ENCODE data around the gene ASB9.
"Not testable (repeated sequence)": the region's sequence is repeated elsewhere in the genome, so short reads cannot be mapped to it uniquely, and the experiment has no call there.

ASB9 gene

DNA sequence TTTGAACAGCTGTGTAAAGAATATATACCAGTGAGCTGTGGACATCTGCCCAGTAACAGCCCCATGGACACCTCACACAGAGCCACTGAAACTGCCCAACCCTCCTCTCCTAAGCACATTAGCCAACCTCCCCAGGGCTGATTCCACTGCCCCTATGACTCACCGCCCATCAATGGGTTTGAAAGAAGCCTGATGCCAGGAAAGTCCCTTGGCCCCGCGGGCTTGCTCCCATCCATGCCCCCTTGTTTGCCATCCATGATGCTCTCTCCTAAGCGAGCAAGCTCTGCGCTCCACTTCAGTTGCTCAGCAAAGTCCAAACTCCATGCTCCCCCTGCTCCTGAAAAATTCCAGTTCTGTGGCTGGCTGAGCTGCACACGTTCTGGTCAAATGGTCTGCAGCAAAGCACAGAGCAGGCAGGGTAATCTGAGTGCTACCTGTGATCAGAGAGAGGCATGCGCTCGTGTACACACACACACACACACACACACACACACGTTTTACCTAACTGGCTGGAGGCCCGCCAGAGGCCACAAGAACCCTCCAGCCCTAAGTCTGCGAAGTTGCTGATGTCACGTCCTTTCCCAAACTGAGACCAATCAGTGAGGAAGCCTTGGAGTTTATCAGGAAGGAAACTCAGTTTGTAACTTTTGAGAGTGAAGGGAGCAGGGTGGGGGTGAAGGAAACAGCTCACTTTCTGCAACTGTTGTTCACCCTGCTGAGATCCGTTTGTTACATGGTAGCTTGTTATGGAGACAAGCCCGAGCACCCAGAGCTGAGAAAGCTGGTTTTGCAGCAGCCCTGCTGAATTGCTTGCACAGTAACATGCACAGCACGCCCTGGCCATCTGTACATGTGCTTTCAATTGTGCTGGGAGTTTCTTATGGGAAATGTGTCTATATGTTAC, at the start of gene ASB9:
TSS of gene ASB9 (minus strand) at position 466 of the 904 bp plus-strand sequence. CDS start at position 257, 209 bp downstream.
- DNase-seq (ENCODE audit: low read depth), result no peak

GRCh38 chrX:15319075-15319474, 49.2 kb upstream of the ASB9 start:
- DNase-seq (ENCODE audit: low read depth), result no peak

GRCh38 chrX:15315509-15315908, 45.6 kb upstream of the ASB9 start, which contains the start of gene ASB11:
TSS of gene ASB11 (minus strand) at chrX:15315640. CDS start at chrX:15315605, 35 bp downstream.
- DNase-seq (ENCODE audit: low read depth), result no peak

DNA sequence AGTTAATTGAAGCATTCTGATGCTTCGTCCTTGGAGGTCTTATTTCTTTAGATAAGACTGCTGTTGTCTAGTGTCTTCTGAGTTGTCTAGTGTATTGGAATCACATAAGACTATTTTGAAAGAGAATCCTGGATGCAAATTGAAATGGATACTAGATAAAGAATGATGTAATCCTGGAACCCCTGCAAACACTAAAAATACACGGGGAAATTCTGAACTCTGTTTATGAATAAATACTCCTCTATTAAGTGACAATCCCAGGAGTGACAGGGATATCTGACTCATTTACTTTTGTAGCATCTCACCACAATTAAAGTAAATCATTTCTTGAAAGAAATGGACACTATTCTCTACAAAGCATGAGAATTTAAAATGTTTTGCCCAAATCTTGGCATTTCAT, 44.6 kb upstream of the ASB9 start:
- no peak for DNase-seq (ENCODE audit: low read depth)

GRCh38 chrX:15311119-15311518, 41.2 kb upstream of the ASB9 start:
- no peak for DNase-seq (ENCODE audit: low read depth)

GRCh38 chrX:15310117-15310516, 40.2 kb upstream of the ASB9 start:
- no peak for DNase-seq (ENCODE audit: low read depth)

- DNase-seq (ENCODE audit: low read depth), result not testable (repeated sequence)
Observed at GRCh38 chrX:15305899-15306298, 36.0 kb upstream of the ASB9 start.

- no peak for DNase-seq (ENCODE audit: low read depth)
Observed at GRCh38 chrX:15301924-15302323, 32.0 kb upstream of the ASB9 start.

GRCh38 chrX:15299941-15300851, 30.3 kb upstream of the ASB9 start:
- no peak for DNase-seq (ENCODE audit: low read depth)

DNA sequence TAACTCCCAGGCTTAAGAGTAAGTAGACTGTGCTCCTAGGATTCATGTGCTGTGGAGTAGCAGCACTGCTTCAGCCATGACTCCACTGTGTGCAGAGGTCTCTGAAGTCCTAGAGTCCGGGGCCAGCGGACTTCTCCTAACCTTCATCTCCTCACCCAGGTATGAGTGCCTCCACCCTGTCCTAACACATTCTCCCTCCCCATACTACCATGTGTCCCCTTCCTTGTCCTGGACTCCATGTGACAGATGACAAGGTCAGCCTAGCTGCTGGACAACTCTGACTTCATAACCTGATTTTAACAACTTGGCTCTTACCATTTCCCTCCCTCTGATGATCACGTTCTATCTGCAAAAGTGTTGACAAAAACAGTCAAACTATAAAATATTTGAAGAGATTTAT, 28.9 kb upstream of the ASB9 start:
- no peak for DNase-seq (ENCODE audit: low read depth)

GRCh38 chrX:15298201-15298600, 28.3 kb upstream of the ASB9 start:
- DNase-seq (ENCODE audit: low read depth), result no peak

- no peak for DNase-seq (ENCODE audit: low read depth)
Observed at GRCh38 chrX:15293451-15293850, 23.6 kb upstream of the ASB9 start.

- no peak for DNase-seq (ENCODE audit: low read depth)
Observed at GRCh38 chrX:15292861-15293260, 23.0 kb upstream of the ASB9 start.

DNA sequence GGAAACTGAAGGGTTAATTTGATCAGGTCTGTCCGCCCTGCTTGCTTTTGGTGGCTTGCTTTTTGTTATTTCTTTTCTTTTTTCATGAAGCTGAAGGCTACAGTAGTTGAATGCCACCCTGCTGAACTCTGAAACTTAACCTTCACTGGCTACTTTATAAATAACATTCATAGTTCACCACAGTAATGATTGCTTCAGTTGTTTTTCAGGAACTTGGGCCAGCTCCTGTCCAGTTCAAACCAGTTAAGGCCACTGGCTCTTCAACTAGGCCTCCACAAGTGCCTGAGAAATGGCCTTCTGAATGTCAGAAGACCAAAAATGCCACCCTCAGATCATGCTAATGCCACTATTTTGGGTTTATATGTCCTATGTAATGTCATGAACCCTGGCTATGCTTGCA, 7.7 kb upstream of the ASB9 start:
- DNase-seq (ENCODE audit: low read depth), result no peak

DNA sequence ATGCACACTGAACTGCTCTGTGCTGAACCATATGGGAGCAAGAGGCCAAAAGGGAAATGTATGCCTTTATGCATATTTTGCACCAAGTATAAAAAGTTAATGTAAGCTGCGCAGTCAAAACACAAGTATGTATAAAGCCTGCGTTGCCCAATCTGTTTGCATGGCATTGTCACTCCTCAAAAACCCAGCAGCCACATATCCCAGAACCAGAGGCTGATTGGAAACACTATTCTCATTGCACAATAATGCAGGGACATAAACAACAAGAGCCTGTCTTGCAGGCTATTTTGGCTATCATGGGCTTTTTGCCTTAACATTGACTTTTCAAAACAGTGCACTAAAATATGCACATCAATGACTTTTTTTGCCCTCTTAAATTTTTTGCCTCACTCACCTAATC, 5.1 kb upstream of the ASB9 start:
- no peak for DNase-seq (ENCODE audit: low read depth)

DNA sequence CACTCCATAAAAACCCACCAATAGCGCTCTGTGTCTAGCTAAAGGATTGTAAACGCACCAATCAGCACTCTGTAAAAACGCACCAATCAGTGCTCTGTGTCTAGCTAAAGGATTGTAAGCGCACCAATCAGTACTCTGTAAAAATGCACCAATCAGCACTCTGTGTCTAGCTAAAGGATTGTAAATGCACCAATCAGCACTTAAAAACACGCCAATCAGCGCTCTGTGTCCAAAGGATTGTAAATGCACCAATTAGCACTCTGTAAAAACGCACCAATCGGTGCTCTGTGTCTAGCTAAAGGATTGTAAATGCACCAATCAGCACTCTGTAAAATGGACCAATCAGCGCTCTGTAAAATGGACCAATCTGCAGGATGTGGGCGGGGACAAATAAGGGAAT, 3.4 kb upstream of the ASB9 start:
- DNase-seq (ENCODE audit: low read depth), result not testable (repeated sequence)

- DNase-seq (ENCODE audit: low read depth), result no peak
Observed at GRCh38 chrX:15271757-15272156, 1.9 kb upstream of the ASB9 start.

DNA sequence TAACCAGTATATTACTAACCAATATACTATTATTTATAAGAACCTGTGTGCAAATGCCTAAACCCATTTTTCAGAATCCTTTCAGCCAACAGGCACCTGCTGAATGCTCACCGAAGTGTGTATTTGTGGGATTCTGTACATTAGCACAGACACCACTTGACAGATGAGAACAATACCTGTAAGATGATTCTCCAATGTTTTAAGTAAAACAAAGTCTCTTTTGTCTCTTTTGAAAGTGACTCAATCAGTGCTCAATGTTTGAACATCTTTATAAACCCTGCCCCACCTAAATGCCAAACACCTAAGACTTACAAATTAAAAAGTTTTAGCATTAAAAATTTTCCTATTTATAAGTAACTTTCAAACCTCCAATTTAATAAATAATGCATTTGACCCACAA, 763 bp downstream of the ASB9 start:
- DNase-seq (ENCODE audit: low read depth), result no peak

- DNase-seq (ENCODE audit: low read depth), result no peak
Observed at GRCh38 chrX:15254852-15255251, 15.0 kb downstream of the ASB9 start.

DNA sequence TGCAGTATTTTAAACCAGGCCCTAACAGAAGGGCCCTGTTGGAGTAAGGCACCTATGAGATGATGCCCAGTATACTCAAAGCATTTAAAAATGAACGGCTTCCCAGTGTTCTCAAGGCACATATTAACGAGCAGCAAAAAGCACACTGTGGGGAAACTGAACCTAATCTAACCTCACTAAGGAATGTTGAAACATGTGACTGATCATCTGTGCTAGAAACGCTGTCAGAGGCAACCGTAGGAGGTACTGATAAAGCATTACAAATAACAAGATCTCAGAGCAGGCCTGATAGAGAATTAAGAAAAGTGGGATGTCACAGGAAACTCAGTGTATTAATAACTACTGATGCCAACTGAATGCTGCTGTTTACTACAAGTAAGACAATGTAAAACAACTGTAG, 24.0 kb downstream of the ASB9 start:
- no peak for DNase-seq (ENCODE audit: low read depth)

GRCh38 chrX:15244421-15244820, 25.5 kb downstream of the ASB9 start:
- DNase-seq (ENCODE audit: low read depth), result no peak

- DNase-seq (ENCODE audit: low read depth), result no peak
Observed at GRCh38 chrX:15242899-15243555, 26.9 kb downstream of the ASB9 start.
